CD8-positive, alpha-beta memory T cell (primary cell): Measurements from ENCODE around the gene AGPAT3. TPM values are rescaled to one million over a fixed set of nuclear protein-coding genes. Genes with fewer than 3 reads are reported as not detected.

ENCODE experiments used
- CTCF ChIA-PET: fragments of 350-600 bp; sonication (Branson Sonifier 250); formaldehyde crosslinking; loops from one replicate; lab custom pipeline; 2021; ENCODE audit warnings: antibody characterized with exemption; lab: Charles Lee
- POLR2A ChIA-PET: fragments of 350-600 bp; sonication (Branson Sonifier 250); formaldehyde crosslinking; loops from one replicate; lab custom pipeline; 2021; ENCODE audit warnings: antibody characterized with exemption; lab: Charles Lee
- DNase-seq, 5 donors: peaks; one replicate each; pipeline versions ENCODE4 v3.0.0 to v3.0.0-alpha.2; 2020 to 2022; ENCODE audit warnings: mixed read lengths in 1 of 5
- H3K27ac ChIP-seq: one replicate; pipeline ENCODE4 v1.7.0; 2013; ENCODE audit warnings: low read depth, mild to moderate bottlenecking, low read length, moderate library complexity
- H3K27me3 ChIP-seq: 2 replicates; pipeline ENCODE4 v1.7.0; 2013; ENCODE audit warnings: low read length, mild to moderate bottlenecking; ENCODE audit not compliant: insufficient read depth, poor library complexity, severe bottlenecking
- H3K36me3 ChIP-seq: 2 replicates; pipeline ENCODE4 v1.7.0; 2013; ENCODE audit warnings: mild to moderate bottlenecking, low read length, moderate library complexity; ENCODE audit not compliant: insufficient read depth
- H3K4me1 ChIP-seq: 2 replicates; pipeline ENCODE4 v1.7.0; 2013; ENCODE audit warnings: mild to moderate bottlenecking, low read length, moderate library complexity; ENCODE audit not compliant: insufficient read depth
- H3K4me3 ChIP-seq: 2 replicates; pipeline ENCODE4 v1.7.0; 2013; ENCODE audit warnings: mild to moderate bottlenecking, low read length
- H3K9me3 ChIP-seq: 2 replicates; pipeline ENCODE4 v1.7.0; 2013; ENCODE audit warnings: mild to moderate bottlenecking, low read length
- H3K27ac Mint-ChIP-seq, 8 donors: one replicate each; pipeline ENCODE4 v1.8.0; 2020 to 2021; ENCODE audit warnings: mixed read lengths in 8 of 8, mild to moderate bottlenecking in 6 of 8, inconsistent platforms in 3 of 8, moderate library complexity in 3 of 8
- H3K27me3 Mint-ChIP-seq, 2 donors: one replicate each; pipeline ENCODE4 v1.8.0; 2020 to 2021; ENCODE audit warnings: mixed read lengths in 2 of 2, mild to moderate bottlenecking in 1 of 2, moderate library complexity in 1 of 2
- H3K36me3 Mint-ChIP-seq, 3 donors: one replicate each; pipeline ENCODE4 v1.8.0; 2020 to 2021; ENCODE audit warnings: mixed read lengths in 3 of 3, inconsistent platforms in 1 of 3, mild to moderate bottlenecking in 1 of 3
- H3K4me1 Mint-ChIP-seq, 3 donors: one replicate each; pipeline ENCODE4 v1.8.0; 2020 to 2021; ENCODE audit warnings: mixed read lengths in 3 of 3, inconsistent platforms in 1 of 3, mild to moderate bottlenecking in 1 of 3
- H3K4me3 Mint-ChIP-seq, 7 donors: one replicate each; pipeline ENCODE4 v1.8.0; 2020 to 2021; ENCODE audit warnings: mixed read lengths in 7 of 7, mild to moderate bottlenecking in 6 of 7, moderate library complexity in 4 of 7, inconsistent platforms in 2 of 7
- H3K9me3 Mint-ChIP-seq, 5 donors: one replicate each; pipeline ENCODE4 v1.8.0; 2020 to 2022; ENCODE audit warnings: mixed read lengths in 5 of 5, mild to moderate bottlenecking in 3 of 5, moderate library complexity in 2 of 5, inconsistent platforms in 1 of 5
- polyA plus RNA-seq: library from polyadenylated mRNA; unstranded; fragments of 300-500 nt; fragmentation: Illumina TruSeq; gene quantifications from one replicate; pipeline ENCODE4 v1.2.3, GENCODE V29; 2021
- total RNA-seq, 2 experiments: library from RNA; stranded (reverse); gene quantifications; one replicate each; pipeline ENCODE4 v1.2.3, GENCODE V29; 2021

The AGPAT3 gene
- total and polyA plus RNA-seq, 3 experiments from 2014 or later, result 15.9 to 69.3 (median 66.5) TPM

DNA sequence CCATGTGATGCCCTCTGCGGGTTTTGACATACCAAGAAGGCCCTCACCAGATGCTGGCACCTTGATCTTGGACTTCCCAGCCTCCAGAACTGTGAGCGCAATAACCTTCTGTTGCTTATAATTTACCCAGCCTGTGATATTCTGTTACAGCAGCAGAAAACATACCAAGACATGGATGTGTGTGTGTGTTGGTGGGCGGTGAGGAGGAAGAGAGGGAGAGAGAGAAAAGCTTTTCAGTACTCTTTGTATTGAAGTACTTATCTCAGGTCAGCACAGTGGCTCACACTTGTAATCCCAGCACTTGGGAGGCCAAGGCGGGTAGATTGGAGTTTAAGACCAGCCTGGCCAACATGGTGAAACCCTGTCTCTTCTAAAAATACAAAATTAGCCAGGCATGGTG lies 170.2 kb downstream of the AGPAT3 start:
- no peak overlapping the region for H3K27ac ChIP-seq
- peaks cover 24 to 35% (median 30%) of the 10 kb centered on the region in 3 donors for H3K4me1 Mint-ChIP-seq
- H3K27me3 Mint-ChIP-seq, result no peaks in the 10 kb centered on the region
- H3K4me3 ChIP-seq, result no peak overlapping the region
- no peaks in the 10 kb centered on the region for H3K9me3 ChIP-seq
- peaks cover 6% of the 10 kb centered on the region for H3K4me1 ChIP-seq
- H3K27ac Mint-ChIP-seq, result peak overlapping the region in 3 of 8 donors; percentile 36 to 52 (median 43)
- ChIA-PET CTCF (no interaction called here), POLR2A (no interaction called here)
- no peaks in the 10 kb centered on the region for H3K9me3 Mint-ChIP-seq
- no peak for DNase-seq
- H3K36me3 ChIP-seq, result peaks cover 49% of the 10 kb centered on the region
- H3K36me3 Mint-ChIP-seq, result peaks cover 7 to 83% (median 28%) of the 10 kb centered on the region in 3 donors
- no peak overlapping the region for H3K4me3 Mint-ChIP-seq
- no peaks in the 10 kb centered on the region for H3K27me3 ChIP-seq

Other genes starting within 250 kb of the AGPAT3 start
- 1 to 10 TPM in 1 of 2 experiments, under 1 TPM in 1; 0.53 to 1.4 TPM for gene HSF2BP, start 205.7 kb upstream of the AGPAT3 start, total RNA-seq
- gene HSF2BP, start 205.7 kb upstream of the AGPAT3 start, polyA plus RNA-seq, result 0.28 TPM
- gene RRP1B, start 205.7 kb upstream of the AGPAT3 start, total RNA-seq, result 10 to 100 TPM; 92.6 to 94.3 TPM
- 43.6 TPM for gene RRP1B, start 205.7 kb upstream of the AGPAT3 start, polyA plus RNA-seq
- 10 to 100 TPM; 96.3 to 96.7 TPM for gene PDXK, start 146.1 kb upstream of the AGPAT3 start, total RNA-seq
- 38.3 TPM for gene PDXK, start 146.1 kb upstream of the AGPAT3 start, polyA plus RNA-seq
- 10 to 100 TPM; 48.0 to 48.4 TPM for gene CSTB, start 88.9 kb upstream of the AGPAT3 start, total RNA-seq
- 79.1 TPM for gene CSTB, start 88.9 kb upstream of the AGPAT3 start, polyA plus RNA-seq
- gene RRP1, start 75.6 kb upstream of the AGPAT3 start, total RNA-seq, result 10 to 100 TPM; 87.4 to 93.4 TPM
- gene RRP1, start 75.6 kb upstream of the AGPAT3 start, polyA plus RNA-seq, result 21.8 TPM
- gene TRAPPC10, start 147.1 kb downstream of the AGPAT3 start, total RNA-seq, result 10 to 100 TPM; 50.0 to 54.7 TPM
- 45.1 TPM for gene TRAPPC10, start 147.1 kb downstream of the AGPAT3 start, polyA plus RNA-seq
- gene PWP2, start 242.2 kb downstream of the AGPAT3 start, total RNA-seq, result 10 to 100 TPM; 10.4 to 15.5 TPM
- 13.2 TPM for gene PWP2, start 242.2 kb downstream of the AGPAT3 start, polyA plus RNA-seq